CD4-positive, alpha-beta T cell (primary cell): Measurements from ENCODE around the gene DDX20. TPM values are rescaled to one million over a fixed set of nuclear protein-coding genes. Genes with fewer than 3 reads are reported as not detected.

Experiments
- ATAC-seq: fragments of 200-7000 bp; cut with Tn5 transposase; one replicate; pipeline ENCODE4 v1.10.0; 2022; ENCODE audit warnings: mild to moderate bottlenecking; ENCODE audit not compliant: poor library complexity
- CTCF ChIA-PET: fragments of 350-600 bp; sonication (Branson Sonifier 250); formaldehyde crosslinking; loops from one replicate; lab custom pipeline; 2021; ENCODE audit warnings: antibody characterized with exemption, inconsistent platforms; lab: Charles Lee
- POLR2A ChIA-PET: fragments of 350-600 bp; sonication (Branson Sonifier 250); formaldehyde crosslinking; loops from one replicate; lab custom pipeline; 2021; ENCODE audit warnings: antibody characterized with exemption, inconsistent platforms; lab: Charles Lee
- DNase-seq, 14 experiments: peaks; one replicate each; pipeline ENCODE4 v3.0.0-alpha.2; 2013 to 2020; ENCODE audit warnings: mixed read lengths in 2 of 14
- H3K27ac ChIP-seq, 2 donors: one replicate each; pipeline versions ENCODE4 v1.5.1 to v1.7.0; 2013; ENCODE audit warnings: low read length in 2 of 2, low read depth in 1 of 2, mild to moderate bottlenecking in 1 of 2
- H3K27me3 ChIP-seq, 2 experiments: 1 replicate in 1 of 2; 2 replicates in 1 of 2; pipeline versions ENCODE4 v1.6.1 to v1.7.0; 2013; ENCODE audit warnings: low read length in 2 of 2, control low read depth in 1 of 2, mild to moderate bottlenecking in 1 of 2, moderate library complexity in 1 of 2; ENCODE audit not compliant: insufficient read depth in 2 of 2, control insufficient read depth in 1 of 2
- H3K36me3 ChIP-seq: one replicate; pipeline ENCODE4 v1.6.1; 2013; ENCODE audit warnings: low read length, control low read depth; ENCODE audit not compliant: insufficient read depth
- H3K4me1 ChIP-seq: one replicate; pipeline ENCODE4 v1.6.1; 2013; ENCODE audit warnings: low read length, control low read depth; ENCODE audit not compliant: insufficient read depth
- H3K4me3 ChIP-seq: one replicate; pipeline ENCODE4 v1.5.1; 2013; ENCODE audit warnings: mild to moderate bottlenecking, low read length, moderate library complexity
- H3K9me3 ChIP-seq, 2 experiments: 1 replicate in 1 of 2; 2 replicates in 1 of 2; pipeline versions ENCODE4 v1.6.1 to v1.7.0; 2013; ENCODE audit warnings: low read length in 2 of 2, mild to moderate bottlenecking in 2 of 2, control low read depth in 1 of 2, moderate library complexity in 1 of 2; ENCODE audit not compliant: control insufficient read depth in 1 of 2, insufficient read depth in 1 of 2
- H3K27ac Mint-ChIP-seq: one replicate; pipeline ENCODE4 v1.8.0; 2020; ENCODE audit warnings: mixed read lengths
- H3K27me3 Mint-ChIP-seq: one replicate; pipeline ENCODE4 v1.8.0; 2021; ENCODE audit warnings: mixed read lengths
- H3K36me3 Mint-ChIP-seq: one replicate; pipeline ENCODE4 v1.8.0; 2021; ENCODE audit warnings: low read depth, mixed read lengths
- H3K4me1 Mint-ChIP-seq: one replicate; pipeline ENCODE4 v1.8.0; 2021; ENCODE audit warnings: low read depth, mixed read lengths
- H3K4me3 Mint-ChIP-seq: one replicate; pipeline ENCODE4 v1.8.0; 2020; ENCODE audit warnings: mild to moderate bottlenecking, mixed read lengths
- H3K9me3 Mint-ChIP-seq: one replicate; pipeline ENCODE4 v1.8.0; 2020; ENCODE audit warnings: mixed read lengths
- intact Hi-C, 2 experiments: fragments of 100-400 bp; cut with DNase I in 1 of 2; cut with micrococcal nuclease in 1 of 2; formaldehyde crosslinking; loops; one replicate each; pipeline versions ENCODE4 v1.15.1 to v1.9.0; 2023 to 2025; cut with DNase I, micrococcal nuclease
- total RNA-seq, 174 experiments: library from RNA in 2 of 174; stranded (reverse) in 2 of 174; gene quantifications; one replicate each; pipeline ENCODE4 v1.2.3 and lab custom pipeline; 2021 to 2026
- TF ChIP-seq, protein P1 (sequence below): fragments of 200-600 bp; IDR thresholded peaks from one replicate; pipeline ENCODE4 v1.8.0; 2022; ENCODE audit warnings: antibody characterized with exemption, mild to moderate bottlenecking

DDX20 gene
- total RNA-seq, 2 experiments from 2014 or later = 27.2 to 27.4 TPM

DNA sequence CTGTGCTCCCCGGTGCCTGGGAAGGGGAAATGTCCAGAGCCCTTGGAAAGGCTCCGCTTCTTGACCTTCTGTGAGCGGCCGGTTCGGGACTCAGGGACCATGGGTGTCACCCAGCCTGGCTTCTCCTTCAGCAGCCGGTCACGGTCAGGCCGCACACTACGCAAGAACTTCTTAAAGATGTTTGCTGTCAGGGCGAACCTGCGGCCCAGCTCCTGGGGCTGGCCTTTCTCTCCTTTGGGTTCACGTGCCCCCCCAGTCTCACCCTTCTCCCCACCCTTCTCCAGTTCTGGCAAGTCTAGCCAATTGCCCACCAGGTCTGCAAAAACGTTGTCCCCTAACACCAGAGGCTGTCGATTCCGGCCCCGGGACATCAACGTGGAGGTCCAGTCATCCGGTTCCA is 28.6 kb upstream of the DDX20 start:
- ChIA-PET CTCF (no interaction called here), POLR2A (no interaction called here)
- no peak overlapping the region for H3K27ac Mint-ChIP-seq
- no peaks in the 10 kb centered on the region for H3K27me3 ChIP-seq
- no peak overlapping the region for H3K4me3 Mint-ChIP-seq
- H3K4me3 ChIP-seq = no peak overlapping the region
- H3K36me3 ChIP-seq = no peaks in the 10 kb centered on the region
- H3K27me3 Mint-ChIP-seq = no peaks in the 10 kb centered on the region
- DNase-seq (no peak), ATAC-seq (no peak)
- intact Hi-C loops = no loop called here
- TF ChIP-seq, protein P1, sequence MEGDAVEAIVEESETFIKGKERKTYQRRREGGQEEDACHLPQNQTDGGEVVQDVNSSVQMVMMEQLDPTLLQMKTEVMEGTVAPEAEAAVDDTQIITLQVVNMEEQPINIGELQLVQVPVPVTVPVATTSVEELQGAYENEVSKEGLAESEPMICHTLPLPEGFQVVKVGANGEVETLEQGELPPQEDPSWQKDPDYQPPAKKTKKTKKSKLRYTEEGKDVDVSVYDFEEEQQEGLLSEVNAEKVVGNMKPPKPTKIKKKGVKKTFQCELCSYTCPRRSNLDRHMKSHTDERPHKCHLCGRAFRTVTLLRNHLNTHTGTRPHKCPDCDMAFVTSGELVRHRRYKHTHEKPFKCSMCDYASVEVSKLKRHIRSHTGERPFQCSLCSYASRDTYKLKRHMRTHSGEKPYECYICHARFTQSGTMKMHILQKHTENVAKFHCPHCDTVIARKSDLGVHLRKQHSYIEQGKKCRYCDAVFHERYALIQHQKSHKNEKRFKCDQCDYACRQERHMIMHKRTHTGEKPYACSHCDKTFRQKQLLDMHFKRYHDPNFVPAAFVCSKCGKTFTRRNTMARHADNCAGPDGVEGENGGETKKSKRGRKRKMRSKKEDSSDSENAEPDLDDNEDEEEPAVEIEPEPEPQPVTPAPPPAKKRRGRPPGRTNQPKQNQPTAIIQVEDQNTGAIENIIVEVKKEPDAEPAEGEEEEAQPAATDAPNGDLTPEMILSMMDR = no peak
- no peak overlapping the region for H3K27ac ChIP-seq
- peaks cover 21% of the 10 kb centered on the region for H3K4me1 ChIP-seq
- H3K36me3 Mint-ChIP-seq = no peaks in the 10 kb centered on the region
- no peaks in the 10 kb centered on the region for H3K9me3 Mint-ChIP-seq
- no peaks in the 10 kb centered on the region for H3K9me3 ChIP-seq
- H3K4me1 Mint-ChIP-seq = peaks cover 21% of the 10 kb centered on the region

DNA sequence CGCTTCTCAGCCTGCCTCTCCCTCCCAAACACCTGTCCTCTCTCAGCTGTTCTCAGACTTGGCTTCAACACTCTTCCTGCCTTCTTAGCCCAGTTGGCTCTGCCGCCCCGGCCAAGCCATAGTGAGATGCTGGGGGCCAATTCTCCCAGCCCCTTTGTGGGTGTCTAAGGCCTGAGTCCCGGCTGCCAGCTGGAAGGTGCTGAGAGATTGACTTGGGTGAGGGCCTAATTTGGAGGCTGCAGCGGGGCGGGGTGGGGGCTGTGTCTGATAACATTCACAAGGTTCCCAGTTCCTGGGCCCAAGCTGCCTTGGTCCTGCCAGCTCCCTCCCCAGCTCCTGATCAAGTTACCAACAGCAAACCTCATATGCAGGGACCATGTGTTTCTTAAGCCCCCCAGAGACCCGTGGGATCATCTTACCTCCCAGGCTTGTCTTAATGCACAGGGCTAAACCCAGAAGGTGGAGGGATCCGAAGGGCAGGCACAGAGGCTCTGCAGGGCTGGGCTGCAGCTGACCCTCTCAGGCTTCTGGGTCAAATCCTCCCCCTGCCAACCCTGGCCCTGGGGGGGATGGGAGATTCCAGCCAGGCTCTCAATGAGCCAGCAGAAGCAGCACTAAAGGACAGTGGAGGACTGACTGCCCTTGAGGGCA is 26.3 kb upstream of the DDX20 start:
- intact Hi-C loops = no loop called here
- Histone ChIP-seq H3K36me3 (no peaks in the 10 kb centered on the region), H3K9me3 (no peaks in the 10 kb centered on the region), H3K27ac (no peak overlapping the region), H3K27me3 (no peaks in the 10 kb centered on the region), H3K4me1 (peaks cover 11% of the 10 kb centered on the region), H3K4me3 (no peak overlapping the region)
- Mint-ChIP-seq H3K9me3 (no peaks in the 10 kb centered on the region), H3K4me1 (peaks cover 2% of the 10 kb centered on the region), H3K27me3 (no peaks in the 10 kb centered on the region), H3K36me3 (no peaks in the 10 kb centered on the region), H3K27ac (no peak overlapping the region), H3K4me3 (no peak overlapping the region)
- CTCF ChIA-PET = interaction anchor here (1.8 kb wide), 1 partner anchor 40 kb away, joined by 6 read pairs; no protein-coding TSS in a partner anchor
- POLR2A ChIA-PET = interaction anchor here (1.1 kb wide), 1 partner anchor 84 kb away, joined by 3 read pairs; no protein-coding TSS in a partner anchor
- ATAC-seq = no peak
- DNase-seq = no peak
- TF ChIP-seq, protein P1 = no peak

GRCh38 chr1:111729946-111730681 is 25.6 kb upstream of the DDX20 start:
- Mint-ChIP-seq H3K27ac (no peak overlapping the region), H3K9me3 (no peaks in the 10 kb centered on the region), H3K27me3 (no peaks in the 10 kb centered on the region), H3K4me3 (no peak overlapping the region), H3K4me1 (no peaks in the 10 kb centered on the region), H3K36me3 (no peaks in the 10 kb centered on the region)
- H3K36me3 ChIP-seq = no peaks in the 10 kb centered on the region
- no peaks in the 10 kb centered on the region for H3K9me3 ChIP-seq
- ATAC-seq (no peak), DNase-seq (no peak)
- H3K4me3 ChIP-seq = no peak overlapping the region
- H3K27ac ChIP-seq = no peak overlapping the region
- no peaks in the 10 kb centered on the region for H3K27me3 ChIP-seq
- ChIA-PET POLR2A (no interaction called here), CTCF (no interaction called here)
- intact Hi-C loops = no loop called here
- TF ChIP-seq, protein P1 = no peak
- peaks cover 7% of the 10 kb centered on the region for H3K4me1 ChIP-seq
